Left ventricle myocardium inferior (tissue), 1 donor: Measurements from ENCODE around the gene RAB1B. TPM values are rescaled to one million over a fixed set of nuclear protein-coding genes. Genes with fewer than 3 reads are reported as not detected.

ENCODE experiments used
- DNase-seq: peaks from one replicate; pipeline ENCODE4 v3.0.0-alpha.2; 2020
- H3K27ac ChIP-seq: fragments of 200-600 bp; replicated peaks from 2 replicates; pipeline ENCODE4 v1.8.0; 2021
- H3K27me3 ChIP-seq: fragments of 200-600 bp; 2 replicates; pipeline ENCODE4 v1.8.0; 2021; ENCODE audit warnings: low read depth
- H3K36me3 ChIP-seq: fragments of 200-600 bp; 2 replicates; pipeline ENCODE4 v1.8.0; 2021
- H3K4me1 ChIP-seq: fragments of 200-600 bp; 2 replicates; pipeline ENCODE4 v1.8.0; 2021
- H3K4me3 ChIP-seq: fragments of 200-600 bp; 2 replicates; pipeline ENCODE4 v1.8.0; 2021; ENCODE audit warnings: mild to moderate bottlenecking, moderate library complexity
- H3K9me3 ChIP-seq: fragments of 200-600 bp; replicated peaks from 2 replicates; pipeline ENCODE4 v1.8.0; 2021
- CTCF ChIP-seq: fragments of 200-600 bp; IDR thresholded peaks from 2 replicates; pipeline ENCODE4 v1.8.0; 2021; ENCODE audit warnings: antibody characterized with exemption, mild to moderate bottlenecking, borderline replicate concordance
- intact Hi-C: fragments of 100-400 bp; cut with micrococcal nuclease; formaldehyde crosslinking; loops from one replicate; pipeline ENCODE4 v1.11.0; 2022
- total RNA-seq: library from RNA; stranded (reverse); fragmentation: NEBNext Ultra II Directional; extraction: Animal tissue kit (Norgen Biotek cat#: 25700); gene quantifications from one replicate; pipeline ENCODE4 v1.2.1, GENCODE V29; 2021
- donor health status: DM: no; HTN: yes; CAD: no; lungs with severe emphysema.

RAB1B gene
- total RNA-seq, 1 donor from 2014 or later = 116 TPM

GRCh38 chr11:66267379-66268243, 828 bp upstream of the RAB1B start:
- intact Hi-C loops = no loop called here
- Histone ChIP-seq H3K4me1 (peaks cover 49% of the 10 kb centered on the region), H3K4me3 (peak overlapping the region; percentile 90), H3K27ac (peak overlapping the region; percentile 98), H3K27me3 (no peaks in the 10 kb centered on the region), H3K9me3 (no peaks in the 10 kb centered on the region), H3K36me3 (peaks cover 37% of the 10 kb centered on the region)
- peak; percentile 93 for DNase-seq
- peak; percentile 46 for TF ChIP-seq CTCF

GRCh38 chr11:66268952-66269905, 790 bp downstream of the RAB1B start:
- Histone ChIP-seq H3K4me1 (peaks cover 52% of the 10 kb centered on the region), H3K36me3 (peaks cover 44% of the 10 kb centered on the region)

GRCh38 chr11:66271816-66272215, 3.4 kb downstream of the RAB1B start:
- Histone ChIP-seq H3K9me3 (no peaks in the 10 kb centered on the region), H3K27ac (no peak overlapping the region), H3K27me3 (no peaks in the 10 kb centered on the region), H3K4me1 (peaks cover 46% of the 10 kb centered on the region), H3K36me3 (peaks cover 52% of the 10 kb centered on the region), H3K4me3 (no peak overlapping the region)
- no peak for TF ChIP-seq CTCF
- intact Hi-C loops = no loop called here
- no peak for DNase-seq

More at GRCh38 chr11:66268952-66269905, 790 bp downstream of the RAB1B start:
- Histone ChIP-seq H3K9me3 (no peaks in the 10 kb centered on the region), H3K4me3 (peak overlapping the region; percentile 90), H3K27me3 (no peaks in the 10 kb centered on the region), H3K27ac (peak overlapping the region; percentile 98)
- DNase-seq = no peak
- TF ChIP-seq CTCF = peak; percentile 26
- intact Hi-C loops = no loop called here

- Histone ChIP-seq H3K27ac (no peak overlapping the region), H3K36me3 (peaks cover 52% of the 10 kb centered on the region), H3K27me3 (no peaks in the 10 kb centered on the region), H3K4me3 (no peak overlapping the region), H3K4me1 (peaks cover 44% of the 10 kb centered on the region), H3K9me3 (no peaks in the 10 kb centered on the region)
- no peak for DNase-seq
- TF ChIP-seq CTCF = no peak
- intact Hi-C loops = no loop called here
These were observed 4.2 kb downstream of the RAB1B start for GRCh38 chr11:66272596-66272995.

- Histone ChIP-seq H3K27ac (no peak overlapping the region), H3K4me1 (peaks cover 38% of the 10 kb centered on the region), H3K27me3 (no peaks in the 10 kb centered on the region), H3K4me3 (no peak overlapping the region), H3K9me3 (no peaks in the 10 kb centered on the region), H3K36me3 (peaks cover 52% of the 10 kb centered on the region)
- intact Hi-C loops = no loop called here
- no peak for TF ChIP-seq CTCF
- DNase-seq = no peak
These were observed 5.8 kb downstream of the RAB1B start for GRCh38 chr11:66274219-66274618.
